ENCODE measurements around the gene ITGAX.

The ITGAX gene

DNA sequence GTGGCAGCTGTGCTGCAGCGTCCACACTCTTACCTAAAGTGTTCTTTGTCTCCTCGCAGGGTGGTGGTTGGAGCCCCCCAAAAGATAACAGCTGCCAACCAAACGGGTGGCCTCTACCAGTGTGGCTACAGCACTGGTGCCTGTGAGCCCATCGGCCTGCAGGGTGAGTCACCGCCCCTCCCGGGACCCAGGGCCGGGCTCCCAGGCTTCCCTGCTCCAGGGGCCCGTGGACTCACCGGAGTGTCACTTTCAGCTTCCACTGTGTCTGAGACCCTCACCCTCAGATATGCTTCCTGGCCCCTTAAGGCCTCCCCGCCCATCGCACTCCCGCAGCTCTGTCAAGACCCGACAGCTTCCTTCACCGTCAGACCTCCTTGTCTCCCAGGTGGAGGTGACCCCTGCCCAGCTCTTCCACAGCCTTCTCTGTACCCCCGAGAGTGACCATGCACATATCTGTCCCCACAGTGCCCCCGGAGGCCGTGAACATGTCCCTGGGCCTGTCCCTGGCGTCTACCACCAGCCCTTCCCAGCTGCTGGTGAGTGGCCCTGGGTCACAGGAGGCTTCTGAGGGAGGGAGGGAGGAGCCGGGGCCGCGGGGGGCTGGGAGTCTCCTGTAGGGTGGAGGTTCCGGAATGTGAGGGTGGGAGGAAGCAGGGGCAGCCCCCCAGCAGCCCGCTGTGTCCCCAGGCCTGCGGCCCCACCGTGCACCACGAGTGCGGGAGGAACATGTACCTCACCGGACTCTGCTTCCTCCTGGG lies 1.8 kb downstream of the ITGAX start:
- no peaks in the 10 kb centered on the region for H3K36me3 ChIP-seq (ENCODE audit: insufficient read depth, low read length)
- H3K4me3 ChIP-seq, result no peak overlapping the region
- H3K9ac ChIP-seq (ENCODE audit: insufficient read length), result no peak overlapping the region
- H3K27ac ChIP-seq, result no peak overlapping the region
- H3K9me3 ChIP-seq (ENCODE audit: low read depth, low read length), result no peaks in the 10 kb centered on the region
- TF ChIP-seq EZH2 (IDR thresholded peaks at IDR 0.05) (no peak), POLR2AphosphoS5 (IDR thresholded peaks at IDR 0.05; ENCODE audit: borderline replicate concordance, low read depth, low read length) (no peak)
- DNase-seq (ENCODE audit: low read depth, low spot score), result no peak

DNA sequence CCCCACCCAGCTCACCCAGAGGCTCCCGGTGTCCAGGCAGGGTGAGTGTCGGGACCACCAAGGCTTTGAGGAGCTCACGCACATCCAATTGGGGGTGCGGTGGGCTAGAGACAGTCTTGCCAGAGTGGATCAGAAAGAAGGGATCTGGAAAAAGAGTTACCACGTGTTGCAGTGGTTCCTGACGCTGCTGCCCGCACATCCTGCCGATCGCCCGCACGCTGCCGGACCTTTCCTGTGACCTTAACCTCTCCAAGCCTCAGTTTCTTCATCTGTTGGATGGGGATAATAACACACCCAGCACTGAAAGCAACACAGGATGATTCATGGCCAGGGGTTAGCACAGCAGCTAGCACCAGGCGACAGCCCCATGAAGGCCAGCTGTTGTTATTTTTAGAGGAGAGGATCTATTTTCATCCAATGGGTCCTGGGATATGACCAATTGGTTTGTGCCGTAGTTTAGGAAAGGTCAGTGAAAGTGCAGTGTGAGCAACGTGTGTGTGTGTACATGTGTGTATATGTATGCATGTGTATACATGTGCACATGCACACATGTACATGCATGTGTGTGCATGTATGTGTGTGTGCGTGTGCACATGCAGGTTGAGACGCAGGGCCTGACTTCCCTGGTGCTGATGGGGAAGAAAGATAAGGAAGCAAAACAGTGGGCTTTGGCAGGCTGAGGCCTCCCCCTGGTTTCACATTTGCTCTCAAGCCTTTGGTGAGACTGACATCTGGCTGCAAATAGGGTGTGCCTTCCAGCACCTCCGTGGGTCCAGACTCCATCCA lies 2.5 kb downstream of the ITGAX start:
- DNase-seq (ENCODE audit: low read depth, low spot score), result no peak
- H3K27ac ChIP-seq, result no peak overlapping the region
- no peak for TF ChIP-seq FOXP2 (optimal IDR thresholded peaks at IDR 0.05; ENCODE audit: control extremely low read depth, extremely low read length, insufficient read depth)
- TF ChIP-seq EZH2 (IDR thresholded peaks at IDR 0.05), result no peak
- no peak for TF ChIP-seq POLR2AphosphoS5 (IDR thresholded peaks at IDR 0.05; ENCODE audit: borderline replicate concordance, low read depth, low read length)
- no peak overlapping the region for H3K4me3 ChIP-seq
- H3K36me3 ChIP-seq (ENCODE audit: insufficient read depth, low read length), result no peaks in the 10 kb centered on the region
- H3K9me3 ChIP-seq (ENCODE audit: low read depth, low read length), result no peaks in the 10 kb centered on the region
- no peak overlapping the region for H3K9ac ChIP-seq (ENCODE audit: insufficient read length)

DNA sequence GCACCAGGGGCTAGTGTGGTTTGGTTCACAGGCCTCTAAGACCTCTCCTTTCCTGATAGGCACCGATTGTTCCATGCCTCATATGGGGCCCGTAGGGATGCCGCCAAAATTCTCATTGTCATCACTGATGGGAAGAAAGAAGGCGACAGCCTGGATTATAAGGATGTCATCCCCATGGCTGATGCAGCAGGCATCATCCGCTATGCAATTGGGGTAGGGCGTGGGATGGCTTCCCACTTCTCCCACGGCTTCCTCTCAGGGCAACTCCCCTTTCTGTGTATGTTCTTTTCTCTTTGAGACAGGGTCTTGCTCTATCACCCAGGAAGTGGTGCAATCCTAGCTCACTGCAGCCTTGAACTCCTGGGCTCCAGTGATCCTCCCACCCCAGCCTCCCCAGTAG lies 5.3 kb downstream of the ITGAX start:
- no peak for DNase-seq (ENCODE audit: low read depth, low spot score)
- Histone ChIP-seq H3K9ac (ENCODE audit: insufficient read length) (no peak overlapping the region), H3K4me3 (no peak overlapping the region), H3K27ac (no peak overlapping the region), H3K9me3 (ENCODE audit: low read depth, low read length) (no peaks in the 10 kb centered on the region), H3K36me3 (ENCODE audit: insufficient read depth, low read length) (no peaks in the 10 kb centered on the region)
- no peak for TF ChIP-seq EZH2 (IDR thresholded peaks at IDR 0.05)
- TF ChIP-seq POLR2AphosphoS5 (IDR thresholded peaks at IDR 0.05; ENCODE audit: borderline replicate concordance, low read depth, low read length), result no peak
- no peak for TF ChIP-seq FOXP2 (optimal IDR thresholded peaks at IDR 0.05; ENCODE audit: control extremely low read depth, extremely low read length, insufficient read depth)

DNA sequence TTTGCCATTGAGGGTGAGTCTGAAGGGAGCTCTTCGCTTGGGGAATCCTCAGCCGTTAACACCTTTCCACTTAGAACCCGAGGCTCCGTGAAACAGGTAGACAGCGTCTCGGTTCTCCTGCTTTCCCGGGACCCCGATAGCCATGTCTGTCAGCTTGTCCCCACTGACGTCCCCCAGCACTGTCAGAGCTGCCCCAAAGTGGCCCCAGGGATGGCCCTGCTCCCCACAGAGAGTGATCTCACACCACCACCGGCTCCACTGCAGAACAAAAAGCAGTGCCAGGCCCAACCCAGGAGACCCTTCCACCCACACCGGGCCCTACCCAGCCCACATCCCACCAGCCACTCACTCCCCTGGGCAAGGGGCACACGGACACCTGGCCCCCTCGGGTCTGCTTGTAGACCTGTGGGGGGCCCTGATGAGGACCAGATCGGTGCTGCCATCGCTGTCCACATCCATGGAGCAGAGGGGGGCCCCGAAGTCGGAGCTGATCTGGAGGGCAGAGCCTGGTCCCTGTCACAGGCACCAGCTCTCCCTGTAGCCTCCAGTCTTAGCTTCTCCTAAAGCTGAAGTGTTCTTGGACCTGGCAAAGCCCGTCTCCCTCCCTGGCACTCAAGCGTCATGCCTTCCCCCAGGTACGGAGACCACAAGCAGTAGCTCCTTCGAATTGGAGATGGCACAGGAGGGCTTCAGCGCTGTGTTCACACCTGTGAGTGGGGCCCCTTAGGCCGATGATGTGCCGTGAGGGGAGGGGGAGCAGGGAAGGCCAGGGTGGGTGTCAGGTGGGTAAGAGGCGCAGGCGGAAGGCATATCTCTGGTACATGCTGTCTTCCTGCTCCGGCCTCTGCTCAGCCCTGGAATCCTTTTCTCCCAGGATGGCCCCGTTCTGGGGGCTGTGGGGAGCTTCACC lies 6.5 kb downstream of the ITGAX start:
- Histone ChIP-seq H3K4me3 (no peak overlapping the region), H3K27ac (no peak overlapping the region), H3K9me3 (ENCODE audit: low read depth, low read length) (no peaks in the 10 kb centered on the region), H3K36me3 (ENCODE audit: insufficient read depth, low read length) (no peaks in the 10 kb centered on the region), H3K9ac (ENCODE audit: insufficient read length) (no peak overlapping the region)
- DNase-seq (ENCODE audit: low read depth, low spot score), result no peak
- no peak for TF ChIP-seq POLR2AphosphoS5 (IDR thresholded peaks at IDR 0.05; ENCODE audit: borderline replicate concordance, low read depth, low read length)
- TF ChIP-seq FOXP2 (optimal IDR thresholded peaks at IDR 0.05; ENCODE audit: control extremely low read depth, extremely low read length, insufficient read depth), result no peak
- TF ChIP-seq EZH2 (IDR thresholded peaks at IDR 0.05), result no peak

DNA sequence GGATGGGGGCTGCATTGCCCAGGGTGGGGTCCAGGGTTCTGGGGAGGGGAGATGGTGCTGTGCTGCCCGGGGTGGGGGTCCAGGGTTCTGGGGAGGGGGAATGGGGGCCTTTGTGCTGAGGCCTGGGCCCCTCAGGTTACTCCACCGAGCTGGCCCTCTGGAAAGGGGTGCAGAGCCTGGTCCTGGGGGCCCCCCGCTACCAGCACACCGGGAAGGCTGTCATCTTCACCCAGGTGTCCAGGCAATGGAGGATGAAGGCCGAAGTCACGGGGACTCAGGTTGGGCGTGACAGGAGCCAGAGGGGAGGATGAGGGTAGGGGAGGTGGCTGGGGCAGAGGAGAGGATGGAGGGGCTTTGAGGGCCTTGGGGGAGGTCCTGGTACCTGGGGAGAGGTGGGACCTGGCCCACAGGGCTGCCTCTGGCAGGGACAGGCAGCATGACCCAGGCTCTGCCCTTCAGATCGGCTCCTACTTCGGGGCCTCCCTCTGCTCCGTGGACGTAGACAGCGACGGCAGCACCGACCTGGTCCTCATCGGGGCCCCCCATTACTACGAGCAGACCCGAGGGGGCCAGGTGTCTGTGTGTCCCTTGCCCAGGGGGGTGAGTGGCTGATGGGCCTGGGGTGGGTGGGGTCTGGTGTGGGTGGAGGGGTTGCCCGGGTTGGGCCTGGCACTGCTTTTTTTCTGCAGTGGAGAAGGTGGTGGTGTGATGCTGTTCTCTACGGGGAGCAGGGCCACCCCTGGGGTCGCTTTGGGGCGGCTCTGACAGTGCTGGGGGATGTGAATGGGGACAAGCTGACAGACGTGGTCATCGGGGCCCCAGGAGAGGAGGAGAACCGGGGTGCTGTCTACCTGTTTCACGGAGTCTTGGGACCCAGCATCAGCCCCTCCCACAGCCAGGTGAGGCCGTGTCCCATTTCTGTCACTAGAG lies 7.8 kb downstream of the ITGAX start:
- DNase-seq (ENCODE audit: low read depth, low spot score), result no peak
- H3K36me3 ChIP-seq (ENCODE audit: insufficient read depth, low read length), result no peaks in the 10 kb centered on the region
- no peaks in the 10 kb centered on the region for H3K9me3 ChIP-seq (ENCODE audit: low read depth, low read length)
- no peak overlapping the region for H3K9ac ChIP-seq (ENCODE audit: insufficient read length)
- H3K27ac ChIP-seq, result no peak overlapping the region
- H3K4me3 ChIP-seq, result no peak overlapping the region
- TF ChIP-seq FOXP2 (optimal IDR thresholded peaks at IDR 0.05; ENCODE audit: control extremely low read depth, extremely low read length, insufficient read depth) (no peak), EZH2 (IDR thresholded peaks at IDR 0.05) (no peak), POLR2AphosphoS5 (IDR thresholded peaks at IDR 0.05; ENCODE audit: borderline replicate concordance, low read depth, low read length) (no peak)

DNA sequence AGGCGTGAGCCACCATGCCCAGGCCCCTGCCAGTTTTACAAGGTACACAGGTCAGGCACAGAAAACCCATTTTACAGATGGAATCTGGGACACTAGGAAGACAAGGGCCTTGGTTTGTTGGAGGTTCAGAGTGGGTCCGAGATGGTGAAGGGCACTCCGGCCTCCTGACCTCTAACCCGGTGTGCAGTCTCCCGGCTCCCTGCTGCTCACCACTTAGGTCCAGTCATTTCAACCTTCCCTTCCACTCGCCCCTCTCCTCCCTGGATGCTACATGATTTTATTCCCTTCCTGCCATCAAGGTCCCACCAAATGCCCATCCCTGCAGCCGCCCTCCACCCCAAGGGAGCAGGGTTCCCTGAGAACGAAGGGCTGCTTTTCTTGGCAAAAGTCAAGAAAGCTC lies 8.7 kb downstream of the ITGAX start:
- Histone ChIP-seq H3K4me3 (no peak overlapping the region), H3K9ac (ENCODE audit: insufficient read length) (no peak overlapping the region), H3K9me3 (ENCODE audit: low read depth, low read length) (no peaks in the 10 kb centered on the region), H3K36me3 (ENCODE audit: insufficient read depth, low read length) (no peaks in the 10 kb centered on the region), H3K27ac (no peak overlapping the region)
- TF ChIP-seq FOXP2 (optimal IDR thresholded peaks at IDR 0.05; ENCODE audit: control extremely low read depth, extremely low read length, insufficient read depth), result no peak
- TF ChIP-seq EZH2 (IDR thresholded peaks at IDR 0.05), result no peak
- TF ChIP-seq POLR2AphosphoS5 (IDR thresholded peaks at IDR 0.05; ENCODE audit: borderline replicate concordance, low read depth, low read length), result no peak
- DNase-seq (ENCODE audit: low read depth, low spot score), result no peak

DNA sequence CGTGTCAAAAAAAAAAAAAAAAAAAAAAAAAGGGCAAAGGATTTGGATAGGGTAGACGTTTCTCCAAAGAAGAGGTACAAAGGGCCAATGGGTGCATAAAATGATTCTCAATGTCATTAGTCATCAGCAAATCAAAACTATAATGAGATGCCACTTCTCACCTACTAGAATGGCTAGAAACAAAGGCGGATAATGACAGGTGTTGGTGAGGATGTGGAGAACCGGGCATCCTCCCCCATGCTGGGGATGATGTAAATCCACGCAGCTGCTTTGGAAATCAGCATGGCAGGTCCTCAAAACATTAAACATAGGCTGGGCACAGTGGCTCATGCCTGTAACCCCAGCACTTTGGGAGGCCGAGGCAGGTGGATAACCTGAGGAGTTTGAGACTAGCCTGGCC lies 9.4 kb downstream of the ITGAX start:
- Histone ChIP-seq H3K36me3 (ENCODE audit: insufficient read depth, low read length) (no peaks in the 10 kb centered on the region), H3K4me3 (no peak overlapping the region), H3K27ac (no peak overlapping the region), H3K9ac (ENCODE audit: insufficient read length) (no peak overlapping the region), H3K9me3 (ENCODE audit: low read depth, low read length) (no peaks in the 10 kb centered on the region)
- DNase-seq (ENCODE audit: low read depth, low spot score), result no peak
- TF ChIP-seq POLR2AphosphoS5 (IDR thresholded peaks at IDR 0.05; ENCODE audit: borderline replicate concordance, low read depth, low read length) (no peak), FOXP2 (optimal IDR thresholded peaks at IDR 0.05; ENCODE audit: control extremely low read depth, extremely low read length, insufficient read depth) (no peak)

All from SK-N-MC (cell line).